Heart right ventricle (tissue), 16 donors: ENCODE measurements around the gene OR6S1. TPM values are rescaled to one million over a fixed set of nuclear protein-coding genes. Genes with fewer than 3 reads are reported as not detected.

Source experiments
- ATAC-seq, 8 donors: fragments of 200-7000 bp; cut with Tn5 transposase; one replicate each; pipeline ENCODE4 v1.9.1; 2020; ENCODE audit warnings: mild to moderate bottlenecking in 8 of 8, moderate library complexity in 8 of 8, moderate number of reproducible peaks in 1 of 8
- DNase-seq, 2 donors: peaks; one replicate each; pipeline ENCODE4 v3.0.0-alpha.2; 2020
- H3K27ac ChIP-seq, 10 donors: fragments of 200-600 bp; sonication (generic) in 2 of 10; one replicate each; pipeline versions ENCODE4 v1.5.0 to v1.8.0; 2020 to 2022; ENCODE audit warnings: mild to moderate bottlenecking in 3 of 10
- H3K27me3 ChIP-seq, 7 donors: fragments of 200-600 bp; one replicate each; pipeline ENCODE4 v1.8.0; 2021 to 2022; ENCODE audit warnings: mild to moderate bottlenecking in 2 of 7
- H3K36me3 ChIP-seq, 9 donors: fragments of 200-600 bp; sonication (generic) in 1 of 9; one replicate each; pipeline versions ENCODE4 v1.5.0 to v1.8.0; 2020 to 2022; ENCODE audit warnings: mild to moderate bottlenecking in 2 of 9
- H3K4me1 ChIP-seq, 9 donors: fragments of 200-600 bp; sonication (generic) in 1 of 9; one replicate each; pipeline versions ENCODE4 v1.5.0 to v1.8.0; 2020 to 2022; ENCODE audit warnings: mild to moderate bottlenecking in 4 of 9
- H3K4me3 ChIP-seq, 10 donors: fragments of 200-600 bp; sonication (generic) in 2 of 10; one replicate each; pipeline versions ENCODE4 v1.5.0 to v1.8.0; 2020 to 2022; ENCODE audit warnings: mild to moderate bottlenecking in 7 of 10, moderate library complexity in 2 of 10
- H3K9me3 ChIP-seq, 11 donors: fragments of 200-600 bp in 10 of 11; sonication (generic) in 2 of 11; one replicate each; pipeline versions ENCODE4 v1.5.0 to v1.8.0; 2013 to 2022; ENCODE audit warnings: mild to moderate bottlenecking in 2 of 11, control low read depth in 1 of 11, moderate library complexity in 1 of 11
- CTCF ChIP-seq, 9 donors: fragments of 200-600 bp; sonication (generic) in 2 of 9; IDR thresholded peaks; one replicate each; pipeline versions ENCODE4 v1.5.0 to v1.8.0; 2021 to 2022; ENCODE audit warnings: antibody characterized with exemption in 9 of 9, mild to moderate bottlenecking in 5 of 9, moderate library complexity in 1 of 9
- WGBS, 2 donors: extraction: QIAGEN DNeasy Blood & Tissue Kit; methylation state at CpG; one replicate each; pipeline ENCODE4 v1.1.7; 2013; ENCODE audit warnings: inconsistent platforms in 1 of 2; 5-methylcytosine and 5-hydroxymethylcytosine counted together
- intact Hi-C, 10 donors: fragments of 100-400 bp; cut with DNase I; formaldehyde crosslinking; loops; one replicate each; pipeline versions ENCODE4 v1.11.1 to v1.14.2; 2022
- polyA plus RNA-seq, 2 donors: library from polyadenylated mRNA; stranded (reverse); fragments of 200-250 nt; gene quantifications; one replicate each; pipeline ENCODE4 v1.2.3, GENCODE V29; 2013
- total RNA-seq, 10 donors: library from RNA; stranded (reverse); fragmentation: NEBNext Ultra II Directional in 3 of 10; extraction: Animal tissue kit (Norgen Biotek cat#: 25700) in 3 of 10; gene quantifications; one replicate each; pipeline versions ENCODE4 v1.2.1 to v1.2.4, GENCODE V29; 2021 to 2023
- donor health status: Arrhythmogenic right ventricular cardiomyopathy.
- donor health status: ischemic (EF 13 %, LVEDD 7.1; RV severe dilation, severe dysfunction).
- donor health status: healthy with polysubstance abuse.
- donor health status: DM: no; HTN: yes; CAD: no.
- donor health status: DM: no; HTN: no; CAD: no.
- donor health status: ischemic (EF 25% LVEDD 6.9; RV normal size, moderate dysfunction).
- donor health status: ischemic (EF 25% LVEDD 5.7; RV mildly dilated, moderate dysfunction).
- donor health status: healthy.
- donor health status: DM: yes; HTN: yes; CAD: no.
- donor health status: Ischemic cardiomyopathy.
- donor health status: ischemic (EF 35%, LVEDD 5.7; RV mildly dilated, moderate dysfunction).
- donor health status: nonischemic (EF 11% LVEDD 7.7; RV severe dilation, severe dysfunction).
- donor health status: DM: yes; HTN: yes; CAD: no.
- donor health status: PGD.
- donor health status: ischemic (EF 29% LVEDD 5.4; RV normal size, mild dysfunction).
- donor health status: nonischemic (EF 23%, LVEDD 6.1; RV moderate dilation, normal function).

Gene OR6S1
- total and polyA plus RNA-seq, 12 donors = not detected

- no peaks in the 10 kb centered on the region for H3K9me3 ChIP-seq
- intact Hi-C loops = loop anchor here (2.0 to 10.0 kb wide), 17 partner anchors 48 to 425 kb away; partner anchors contain the start of genes PIP4P1 (in 5 of the 10), TEP1 (in 5 of the 10), CCNB1IP1 (in 3 of the 10) and PARP2 (in 2 of the 10)
- H3K27ac ChIP-seq = no peak overlapping the region
- no peak for TF ChIP-seq CTCF (IDR thresholded peaks at IDR 0.05)
- H3K4me3 ChIP-seq = no peak overlapping the region
- no peaks in the 10 kb centered on the region for H3K36me3 ChIP-seq
- peaks cover 0 to 10% (median 0%) of the 10 kb centered on the region in 7 donors for H3K27me3 ChIP-seq
- 85 to 87% methylated on average over 1 of the region's 1 CpG for WGBS, 2 donors
- peaks cover 0 to 42% (median 12%) of the 10 kb centered on the region in 9 donors for H3K4me1 ChIP-seq
- no peak for ATAC-seq
- DNase-seq = peak in 1 of 2 donors; percentile 34
Observed at GRCh38 chr14:20679907-20680306, 38.4 kb upstream of the OR6S1 start.

GRCh38 chr14:20676072-20676471 lies 34.6 kb upstream of the OR6S1 start:
- peaks cover 0 to 13% (median 9%) of the 10 kb centered on the region in 9 donors for H3K4me1 ChIP-seq
- H3K27ac ChIP-seq = no peak overlapping the region
- ATAC-seq = no peak
- 82 to 89% methylated on average over 2 of the region's 2 CpGs for WGBS, 2 donors
- H3K9me3 ChIP-seq = no peaks in the 10 kb centered on the region
- intact Hi-C loops = no loop called here
- DNase-seq = no peak
- TF ChIP-seq CTCF (IDR thresholded peaks at IDR 0.05) = no peak
- H3K36me3 ChIP-seq = no peaks in the 10 kb centered on the region
- H3K4me3 ChIP-seq = no peak overlapping the region
- H3K27me3 ChIP-seq = peaks cover 0 to 33% (median 12%) of the 10 kb centered on the region in 7 donors

GRCh38 chr14:20675669-20676068 lies 34.2 kb upstream of the OR6S1 start:
- WGBS, 2 donors = 52 to 60% methylated on average over 2 of the region's 2 CpGs
- ATAC-seq (no peak), DNase-seq (no peak)
- H3K36me3 ChIP-seq = no peaks in the 10 kb centered on the region
- no peaks in the 10 kb centered on the region for H3K9me3 ChIP-seq
- intact Hi-C loops = no loop called here
- no peak overlapping the region for H3K27ac ChIP-seq
- TF ChIP-seq CTCF (IDR thresholded peaks at IDR 0.05) = no peak
- peaks cover 0 to 33% (median 12%) of the 10 kb centered on the region in 7 donors for H3K27me3 ChIP-seq
- no peak overlapping the region for H3K4me3 ChIP-seq
- H3K4me1 ChIP-seq = peaks cover 0 to 9% (median 5%) of the 10 kb centered on the region in 9 donors

- Histone ChIP-seq H3K27me3 (peaks cover 0 to 57% (median 13%) of the 10 kb centered on the region in 7 donors), H3K27ac (no peak overlapping the region), H3K9me3 (no peaks in the 10 kb centered on the region), H3K4me3 (no peak overlapping the region), H3K4me1 (peaks cover 0 to 5% (median 0%) of the 10 kb centered on the region in 9 donors), H3K36me3 (no peaks in the 10 kb centered on the region)
- intact Hi-C loops = no loop called here
- 79 to 81% methylated on average over 4 of the region's 4 CpGs for WGBS, 2 donors
- TF ChIP-seq CTCF (IDR thresholded peaks at IDR 0.05) = no peak
- no peak for DNase-seq
- ATAC-seq = no peak
Observed at GRCh38 chr14:20671597-20672283, 30.2 kb upstream of the OR6S1 start.
